ENCODE data around the gene PTPRN2.

GRCh38 chr7:158265743-158266080 lies 321.9 kb downstream of the PTPRN2 start:
- TF ChIP-seq POLR2AphosphoS5 (IDR thresholded peaks at IDR 0.05; ENCODE audit: insufficient read depth, low read depth, low read length) (no peak), POLR2A (IDR thresholded peaks at IDR 0.05; ENCODE audit: low read depth, low read length) (no peak)

Data from endothelial cell of umbilical vein (primary cell).